D721Med (cell line): ENCODE data around the gene SNORC.
A peak's percentile ranks its signal among the peaks of the same experiment; 100 is the strongest.
"Not testable (repeated sequence)": the region's sequence is repeated elsewhere in the genome, so short reads cannot be mapped to it uniquely, and the experiment has no call there.

Experiments used
- DNase-seq: peaks from one replicate; pipeline ENCODE4 v3.0.0; 2011; ENCODE audit warnings: low spot score; ENCODE audit not compliant: insufficient read length
- FAIRE-seq: peaks from 2 replicates; lab custom pipeline; 2011; peaks lifted over from hg19 to GRCh38; lab: Jason Lieb, UNC
- TF ChIP-seq, protein P1 (sequence below): IDR thresholded peaks from 2 replicates; pipeline ENCODE4 v1.5.1; 2012; ENCODE audit warnings: mild to moderate bottlenecking, control low read depth; ENCODE audit not compliant: insufficient read depth; ENCODE audit errors: missing control alignments

Gene SNORC

DNA sequence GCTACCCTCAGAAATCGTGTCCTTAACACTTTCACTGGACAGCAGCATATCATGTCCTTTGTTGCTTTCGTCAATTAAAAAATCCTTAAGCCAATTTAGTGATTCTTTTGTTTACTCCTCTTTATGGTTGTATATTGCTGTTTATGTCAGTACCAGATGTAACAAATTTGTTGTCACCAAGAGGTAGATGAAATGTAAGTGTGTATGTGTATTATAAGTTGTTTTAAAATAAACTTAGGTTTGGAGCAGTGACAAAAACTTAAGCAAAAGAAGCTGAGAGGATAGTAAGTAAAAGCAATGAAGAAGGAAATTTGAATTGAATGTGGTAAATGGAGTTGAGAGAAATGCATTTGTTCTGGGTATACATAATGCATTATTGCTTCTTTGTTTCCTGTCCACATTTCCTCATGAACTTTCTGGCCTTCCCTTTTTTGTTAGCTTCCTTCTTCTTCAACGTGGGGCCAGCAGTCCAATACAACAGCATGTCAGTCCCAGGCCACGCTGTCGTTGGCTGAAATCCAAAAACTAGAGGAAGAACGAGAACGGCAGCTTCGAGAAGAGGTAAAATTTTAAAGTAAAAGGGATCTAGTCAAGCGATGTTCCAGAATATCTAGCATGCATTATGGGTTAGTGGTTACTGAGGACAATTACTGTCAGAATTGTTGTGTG lies 30.5 kb upstream of the SNORC start:
- DNase-seq: no peak
- TF ChIP-seq, protein P1, sequence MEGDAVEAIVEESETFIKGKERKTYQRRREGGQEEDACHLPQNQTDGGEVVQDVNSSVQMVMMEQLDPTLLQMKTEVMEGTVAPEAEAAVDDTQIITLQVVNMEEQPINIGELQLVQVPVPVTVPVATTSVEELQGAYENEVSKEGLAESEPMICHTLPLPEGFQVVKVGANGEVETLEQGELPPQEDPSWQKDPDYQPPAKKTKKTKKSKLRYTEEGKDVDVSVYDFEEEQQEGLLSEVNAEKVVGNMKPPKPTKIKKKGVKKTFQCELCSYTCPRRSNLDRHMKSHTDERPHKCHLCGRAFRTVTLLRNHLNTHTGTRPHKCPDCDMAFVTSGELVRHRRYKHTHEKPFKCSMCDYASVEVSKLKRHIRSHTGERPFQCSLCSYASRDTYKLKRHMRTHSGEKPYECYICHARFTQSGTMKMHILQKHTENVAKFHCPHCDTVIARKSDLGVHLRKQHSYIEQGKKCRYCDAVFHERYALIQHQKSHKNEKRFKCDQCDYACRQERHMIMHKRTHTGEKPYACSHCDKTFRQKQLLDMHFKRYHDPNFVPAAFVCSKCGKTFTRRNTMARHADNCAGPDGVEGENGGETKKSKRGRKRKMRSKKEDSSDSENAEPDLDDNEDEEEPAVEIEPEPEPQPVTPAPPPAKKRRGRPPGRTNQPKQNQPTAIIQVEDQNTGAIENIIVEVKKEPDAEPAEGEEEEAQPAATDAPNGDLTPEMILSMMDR: no peak
- FAIRE-seq: peak; percentile 25

DNA sequence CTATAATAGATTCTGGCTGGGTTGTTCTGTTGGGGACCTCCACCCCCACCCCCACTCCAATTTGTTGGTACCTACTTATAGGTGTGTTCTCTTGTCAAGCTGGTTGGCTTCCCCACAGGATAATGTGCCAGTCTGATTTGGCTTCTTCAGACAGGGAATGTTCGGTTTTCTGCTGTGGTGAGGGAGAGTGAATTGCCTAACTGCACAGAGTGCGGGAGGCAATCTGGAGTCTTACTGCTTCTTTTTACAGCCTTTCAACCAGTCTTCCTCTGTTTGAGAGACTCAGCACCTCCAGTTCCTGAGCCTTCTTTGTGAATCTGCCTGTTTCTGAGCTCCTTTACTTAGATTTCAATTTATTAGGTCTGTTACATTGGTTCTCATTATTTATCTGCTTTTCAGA lies 27.4 kb upstream of the SNORC start:
- DNase-seq (no peak), FAIRE-seq (no peak)
- TF ChIP-seq, protein P1: no peak

DNA sequence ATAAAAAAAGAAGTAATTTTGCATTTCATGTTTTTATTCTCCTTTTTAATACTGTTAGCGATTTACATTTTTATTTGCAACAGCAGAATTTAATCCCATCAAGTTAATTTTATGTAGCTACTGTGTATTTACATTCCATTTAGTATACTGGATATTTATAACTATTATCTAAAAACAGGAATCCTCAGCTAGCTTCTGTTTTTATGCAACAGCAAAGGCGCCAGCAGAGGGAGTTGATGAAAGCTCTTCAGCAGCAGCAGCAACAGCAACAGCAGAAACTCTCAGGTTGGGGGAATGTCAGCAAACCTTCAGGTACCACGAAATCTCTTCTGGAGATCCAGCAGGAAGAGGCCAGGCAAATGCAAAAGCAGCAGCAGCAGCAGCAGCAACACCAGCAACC lies 26.2 kb upstream of the SNORC start:
- DNase-seq (no peak), FAIRE-seq (no peak)

DNA sequence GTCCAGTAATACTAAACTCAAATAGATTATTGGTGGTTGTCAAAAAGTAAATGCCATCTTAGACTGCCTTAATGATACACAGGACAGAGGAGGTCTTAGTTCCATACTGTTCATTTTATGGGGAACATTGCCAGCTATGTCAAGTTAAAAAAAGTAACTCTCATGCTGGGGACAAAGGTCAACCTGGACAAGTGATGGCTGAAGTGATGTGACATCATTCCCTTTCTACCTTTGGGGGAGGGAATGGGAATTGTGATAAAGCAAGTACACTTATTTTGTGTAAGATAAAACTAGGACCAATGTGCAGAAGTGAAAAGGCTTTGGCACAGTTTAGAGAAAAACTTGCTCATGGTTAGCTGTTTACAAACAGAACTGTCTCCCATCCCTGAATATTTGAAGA lies 24.0 kb upstream of the SNORC start:
- TF ChIP-seq, protein P1: no peak
- DNase-seq (no peak), FAIRE-seq (no peak)

More for the DNA sequence above, 26.2 kb upstream of the SNORC start:
- TF ChIP-seq, protein P1: no peak

DNA sequence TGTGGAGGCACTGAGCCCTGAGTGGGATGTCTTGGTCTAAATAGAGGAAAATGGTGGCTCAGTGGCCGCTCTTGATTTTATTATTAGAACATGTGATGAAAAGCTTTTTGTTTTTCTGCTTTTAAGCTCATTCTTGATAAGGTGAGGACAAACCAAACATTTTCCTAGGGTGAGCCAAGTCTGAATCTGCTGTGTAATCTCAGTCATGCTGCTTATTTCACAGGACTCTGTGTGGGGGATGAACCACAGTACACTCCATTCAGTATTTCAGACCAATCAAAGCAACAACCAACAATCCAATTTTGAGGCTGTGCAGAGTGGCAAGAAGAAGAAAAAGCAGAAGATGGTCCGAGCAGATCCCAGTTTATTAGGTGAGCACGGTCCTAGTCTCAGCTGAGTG lies 20.0 kb upstream of the SNORC start:
- FAIRE-seq (no peak), DNase-seq (no peak)
- TF ChIP-seq, protein P1: no peak

DNA sequence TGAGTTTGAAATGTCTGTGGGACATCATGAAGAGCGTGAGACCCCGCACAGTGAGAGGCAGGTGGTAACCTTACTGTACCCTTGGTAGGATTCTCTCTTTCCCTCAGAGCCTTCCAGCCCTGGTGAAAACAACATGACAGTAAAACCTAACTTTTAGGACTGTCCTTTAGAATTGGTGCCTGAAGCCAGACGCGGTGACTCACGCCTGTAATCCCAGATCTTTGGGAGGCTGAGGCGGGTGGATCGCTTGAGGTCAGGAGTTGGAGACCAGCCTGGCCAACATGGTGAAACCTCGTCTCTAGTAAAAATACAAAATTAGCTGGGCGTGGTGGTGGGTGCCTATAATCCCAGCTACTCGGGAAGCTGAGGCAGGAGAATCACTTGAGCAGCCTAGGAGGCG lies 18.0 kb upstream of the SNORC start:
- FAIRE-seq, DNase-seq: not testable (repeated sequence)

DNA sequence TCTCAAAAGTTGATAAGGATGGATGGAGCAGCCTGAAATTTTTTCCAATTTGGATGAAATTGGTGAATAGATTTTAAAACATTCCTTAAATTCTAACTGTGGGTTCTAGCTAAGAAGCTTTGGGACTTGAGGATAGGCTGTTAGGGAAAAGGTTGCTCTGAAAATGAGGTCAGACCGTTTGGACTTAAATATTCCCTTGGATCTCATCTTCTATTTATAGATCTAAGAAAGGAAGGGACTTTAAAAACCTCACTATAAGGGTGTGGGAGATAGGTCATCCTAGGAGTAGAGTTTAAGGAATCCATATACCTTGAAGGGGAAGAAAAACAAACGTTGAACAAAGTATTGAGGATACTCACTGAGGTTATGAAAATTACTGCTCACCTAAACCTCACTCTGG lies 17.4 kb upstream of the SNORC start:
- DNase-seq: no peak
- TF ChIP-seq, protein P1: no peak
- no peak for FAIRE-seq
